K562 (cell line): ENCODE measurements around the gene TFCP2. TPM values are rescaled to one million over a fixed set of nuclear protein-coding genes. Genes with fewer than 3 reads are reported as not detected.
A peak's percentile ranks its signal among the peaks of the same experiment; 100 is the strongest.

Experiments
- ARID3A ChIP-seq: IDR thresholded peaks from 2 replicates; pipeline ENCODE4 v1.6.1; 2012; ENCODE audit warnings: low read depth, low read length, improper control_type of control experiment, borderline replicate concordance
- ATF2 ChIP-seq: sonication (generic); formaldehyde crosslinking; IDR thresholded peaks from 2 replicates; pipeline ENCODE4 v1.8.1; 2022; ENCODE audit warnings: missing genetic modification reagents
- BDP1 ChIP-seq: IDR thresholded peaks from 3 replicates; pipeline ENCODE4 v1.6.1; 2011; ENCODE audit not compliant: insufficient read length, insufficient read depth
- CXXC5 ChIP-seq: fragments of 250-450 bp; sonication (Bioruptor Pico); IDR thresholded peaks from 2 replicates; pipeline ENCODE4 v1.8.0; 2022; ENCODE audit warnings: inconsistent platforms, mild to moderate bottlenecking, moderate library complexity
- ELK1 ChIP-seq: sonication (generic); formaldehyde crosslinking; IDR thresholded peaks from 2 replicates; pipeline ENCODE4 v1.8.1; 2022; ENCODE audit warnings: missing genetic modification reagents
- FOXJ2 ChIP-seq: fragments of 200-800 bp; sonication (Bioruptor generic); IDR thresholded peaks from 2 replicates; pipeline ENCODE4 v1.6.1; 2016; ENCODE audit warnings: missing genetic modification characterization, missing compliant biosample characterization
- HMG20B ChIP-seq: fragments of 250-450 bp; sonication (Bioruptor Pico); IDR thresholded peaks from 2 replicates; pipeline ENCODE4 v1.5.0; 2021; ENCODE audit warnings: mild to moderate bottlenecking
- HSF4 ChIP-seq: fragments of 250-450 bp; sonication (Bioruptor Pico); IDR thresholded peaks from 2 replicates; pipeline ENCODE4 v2.1.2; 2022; ENCODE audit warnings: mild to moderate bottlenecking, moderate library complexity, borderline replicate concordance
- KAT2B ChIP-seq: IDR thresholded peaks from one replicate; pipeline ENCODE4 v1.6.1; 2012; ENCODE audit warnings: low read depth, mild to moderate bottlenecking, control low read depth, inconsistent platforms, low read length, moderate library complexity
- KDM5B ChIP-seq: fragments of 200-600 bp; sonication (generic); IDR thresholded peaks from 2 replicates; pipeline ENCODE4 v1.6.1; 2012; ENCODE audit warnings: low read depth, mild to moderate bottlenecking, moderate library complexity, low read length, control low read depth, inconsistent platforms; ENCODE audit not compliant: insufficient replicate concordance
- MAFF ChIP-seq: IDR thresholded peaks from 2 replicates; pipeline ENCODE4 v1.6.1; 2012; ENCODE audit warnings: low read length, improper control_type of control experiment
- MED1 ChIP-seq: sonication (generic); formaldehyde crosslinking; IDR thresholded peaks from 2 replicates; pipeline ENCODE4 v1.8.1; 2023; ENCODE audit warnings: missing genetic modification reagents, borderline replicate concordance
- MEIS2 ChIP-seq: fragments of 450-650 bp; IDR thresholded peaks from 2 replicates; pipeline ENCODE4 v1.6.1; 2014; ENCODE audit warnings: mild to moderate bottlenecking; ENCODE audit not compliant: partially characterized antibody
- NEUROD1 ChIP-seq: fragments of 150-350 bp; IDR thresholded peaks from 2 replicates; pipeline ENCODE4 v1.6.1; 2014; ENCODE audit warnings: borderline replicate concordance, low read length, low read depth; ENCODE audit not compliant: partially characterized antibody
- TCF3 ChIP-seq: sonication (generic); formaldehyde crosslinking; IDR thresholded peaks from 2 replicates; pipeline ENCODE4 v1.4.0; 2020; ENCODE audit warnings: mild to moderate bottlenecking, missing genetic modification reagents
- TEAD4 ChIP-seq, 2 experiments: sonication (generic) in 1 of 2; formaldehyde crosslinking in 1 of 2; IDR thresholded peaks; 2 replicates each; pipeline versions ENCODE4 v1.6.1 to v1.8.0; 2012 to 2022; ENCODE audit warnings: borderline replicate concordance in 1 of 2, inconsistent platforms in 1 of 2, low read length in 1 of 2, mild to moderate bottlenecking in 1 of 2, missing genetic modification reagents in 1 of 2
- ZNF263 ChIP-seq: sonication (generic); formaldehyde crosslinking; IDR thresholded peaks from 2 replicates; pipeline ENCODE4 v1.8.0; 2022; ENCODE audit warnings: mild to moderate bottlenecking, missing genetic modification reagents, borderline replicate concordance
- ZNF316 ChIP-seq: fragments of 450-650 bp; IDR thresholded peaks from 2 replicates; pipeline ENCODE4 v1.6.1; 2016
- ZNF561 ChIP-seq: fragments of 450-650 bp; formaldehyde crosslinking; conservative IDR thresholded peaks from 2 replicates; pipeline ENCODE4 v1.4.0; 2020; ENCODE audit warnings: mild to moderate bottlenecking, moderate library complexity
- ZNF707 ChIP-seq: fragments of 250-450 bp; sonication (Bioruptor Pico); conservative IDR thresholded peaks from 2 replicates; pipeline ENCODE4 v1.8.0; 2022; ENCODE audit warnings: inconsistent platforms, mild to moderate bottlenecking, moderate library complexity
- polyA plus RNA-seq, 8 experiments: library from polyadenylated mRNA; depleted of rRNA in 4 of 8; stranded (reverse) in 5 of 8; unstranded in 3 of 8; fragments of >200 nt; fragmentation: Nextera tagmentation in 2 of 8; fragmentation: Illumina TruSeq in 1 of 8; extraction: Ambion mirVana in 2 of 8; extraction: Trizol in 1 of 8; gene quantifications; 2 replicates each; pipeline versions ENCODE4 v1.2.1 to v1.2.3, GENCODE V29; 2011 to 2014; ENCODE audit warnings: inconsistent platforms in 1 of 8, missing spikeins in 1 of 8
- total RNA-seq, 7 experiments: library from RNA; depleted of rRNA in 6 of 7; stranded (reverse); fragments of >200 nt in 6 of 7; fragmentation: Illumina TruSeq in 2 of 7; extraction: Trizol in 2 of 7; gene quantifications; 2 replicates each; pipeline versions ENCODE4 v1.2.1 to v1.2.3, GENCODE V29; 2011 to 2021; ENCODE audit warnings: low replicate concordance in 1 of 7
- TF ChIP-seq, protein P1 (sequence below), 2 experiments: IDR thresholded peaks in 1 of 2; conservative IDR thresholded peaks in 1 of 2; 2 replicates each; pipeline ENCODE4 v1.6.1; 2016; ENCODE audit warnings: low read depth in 2 of 2, mild to moderate bottlenecking in 1 of 2, missing compliant biosample characterization in 1 of 2, missing genetic modification characterization in 1 of 2, moderate library complexity in 1 of 2

Gene TFCP2
- total and polyA plus RNA-seq, 9 of the 15 experiments (the other 6 are each of a cell fraction or from before 2014, with no cell fraction given) = 8.0 to 38.9 (median 19.3) TPM

DNA sequence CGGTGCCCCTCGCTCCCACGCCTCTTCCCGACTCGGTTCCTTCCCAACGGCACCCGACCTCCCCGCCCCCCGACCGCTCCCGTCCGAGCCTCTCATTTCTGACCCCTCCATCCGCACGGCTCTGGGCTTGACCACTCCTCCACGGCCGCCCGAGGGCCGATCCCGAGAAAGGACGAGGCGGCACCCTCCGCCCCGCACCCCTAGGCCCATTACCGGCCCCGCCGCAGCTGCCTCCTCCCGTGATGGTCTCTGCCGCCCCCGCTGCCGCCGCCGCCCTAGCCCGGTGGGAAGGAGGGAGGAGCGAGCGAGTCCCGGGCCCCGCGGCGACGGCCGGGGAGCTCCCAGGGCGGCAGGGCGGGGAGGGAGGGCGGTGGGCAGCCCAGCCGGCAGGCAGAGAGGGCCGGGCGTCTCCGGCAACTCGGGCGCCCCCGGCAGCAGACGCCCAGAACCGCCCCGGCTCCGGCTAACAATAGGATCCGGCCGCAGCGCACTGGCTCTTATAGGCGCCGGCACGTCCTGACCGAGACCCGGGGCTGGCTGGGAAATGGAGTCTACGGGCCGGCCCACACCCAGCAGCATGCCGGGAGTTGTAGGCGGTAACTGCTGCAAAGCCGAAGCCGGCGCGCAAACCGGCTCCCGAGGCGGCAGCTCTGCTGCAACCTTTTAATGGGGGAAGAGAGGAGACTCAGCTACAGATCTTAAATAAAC lies 89.7 kb downstream of the TFCP2 start, which contains the start of gene CSRNP2 (continued):
- TF ChIP-seq BDP1 (no peak), HMG20B (CRISPR knock-in tag) (no peak), KDM5B (peak; percentile 97), FOXJ2 (tag) (no peak), NEUROD1 (no peak), TCF3 (no peak), ATF2 (CRISPR knock-in tag) (no peak), ZNF561 (CRISPR knock-in tag) (no peak), ELK1 (no peak), TEAD4 (IDR thresholded peaks at IDR 0.05; ENCODE audit: low read length) (no peak), TEAD4 (CRISPR knock-in tag; IDR thresholded peaks at IDR 0.05; ENCODE audit: borderline replicate concordance) (no peak), ARID3A (no peak), KAT2B (no peak), CXXC5 (CRISPR knock-in tag) (peak; percentile 89), MEIS2 (no peak), HSF4 (CRISPR knock-in tag) (no peak), MED1 (no peak), ZNF263 (CRISPR knock-in tag) (no peak; the same call in 1 of the 2 replicates), ZNF707 (CRISPR knock-in tag) (no peak), ZNF316 (no peak), MAFF (no peak)
- TF ChIP-seq, protein P1, sequence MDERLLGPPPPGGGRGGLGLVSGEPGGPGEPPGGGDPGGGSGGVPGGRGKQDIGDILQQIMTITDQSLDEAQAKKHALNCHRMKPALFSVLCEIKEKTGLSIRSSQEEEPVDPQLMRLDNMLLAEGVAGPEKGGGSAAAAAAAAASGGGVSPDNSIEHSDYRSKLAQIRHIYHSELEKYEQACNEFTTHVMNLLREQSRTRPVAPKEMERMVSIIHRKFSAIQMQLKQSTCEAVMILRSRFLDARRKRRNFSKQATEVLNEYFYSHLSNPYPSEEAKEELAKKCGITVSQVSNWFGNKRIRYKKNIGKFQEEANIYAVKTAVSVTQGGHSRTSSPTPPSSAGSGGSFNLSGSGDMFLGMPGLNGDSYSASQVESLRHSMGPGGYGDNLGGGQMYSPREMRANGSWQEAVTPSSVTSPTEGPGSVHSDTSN (CRISPR knock-in tag; IDR thresholded peaks at IDR 0.05; ENCODE audit: low read depth) = no peak
- TF ChIP-seq, protein P1 (tag; conservative IDR thresholded peaks at IDR 0.05; ENCODE audit: low read depth) = no peak
